ENCODE results near the gene PYCARD.
"Not testable (repeated sequence)": the region's sequence is repeated elsewhere in the genome, so short reads cannot be mapped to it uniquely, and the experiment has no call there.

The PYCARD gene

DNA sequence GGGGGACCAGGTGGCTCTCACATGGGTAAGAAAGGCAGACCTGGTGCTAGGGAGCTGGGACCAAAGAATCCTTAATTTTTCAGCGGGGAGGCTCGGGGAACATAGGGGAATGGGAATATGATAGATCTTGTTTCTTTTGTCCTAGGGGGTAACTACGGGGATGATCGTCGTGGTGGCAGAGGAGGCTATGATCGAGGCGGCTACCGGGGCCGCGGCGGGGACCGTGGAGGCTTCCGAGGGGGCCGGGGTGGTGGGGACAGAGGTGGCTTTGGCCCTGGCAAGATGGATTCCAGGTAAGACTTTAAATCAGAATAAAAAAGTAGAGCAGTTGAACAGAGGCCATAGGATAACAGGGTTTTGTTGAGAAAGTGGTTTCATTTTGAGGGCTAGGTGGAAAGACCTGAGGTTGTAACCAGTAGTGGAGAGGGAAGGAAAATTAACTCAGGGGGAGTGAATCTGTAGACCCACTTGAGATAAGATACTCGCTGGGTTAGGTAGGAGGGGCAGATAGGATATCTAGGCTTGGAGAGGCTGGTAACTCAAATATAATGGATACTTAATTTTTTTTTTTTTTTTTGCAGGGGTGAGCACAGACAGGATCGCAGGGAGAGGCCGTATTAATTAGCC, 11.6 kb downstream of the PYCARD start:
- no peak for DNase-seq (ENCODE audit: low read depth in 2 of 2)

GRCh38 chr16:31190061-31190460, 12.5 kb downstream of the PYCARD start:
- no peak for DNase-seq (ENCODE audit: low read depth in 2 of 2)

DNA sequence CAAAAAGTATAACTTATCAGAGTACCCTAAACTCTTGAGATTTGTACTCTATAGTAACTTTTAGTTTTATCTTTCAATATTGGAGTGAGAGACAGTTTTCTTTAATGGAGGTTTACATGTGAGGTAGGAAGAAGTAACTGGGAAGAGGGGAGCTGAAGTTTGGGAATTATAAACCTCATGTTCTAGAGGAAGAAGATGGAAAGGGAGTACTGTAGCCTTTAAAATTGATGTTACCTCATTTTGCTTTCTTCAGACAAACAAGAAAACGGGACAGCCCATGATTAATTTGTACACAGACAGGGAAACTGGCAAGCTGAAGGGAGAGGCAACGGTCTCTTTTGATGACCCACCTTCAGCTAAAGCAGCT, 13.2 kb downstream of the PYCARD start:
- DNase-seq (ENCODE audit: low read depth in 2 of 2), result no peak

- no peak for DNase-seq (ENCODE audit: low read depth in 2 of 2)
Measured at GRCh38 chr16:31188450-31189411, 13.8 kb downstream of the PYCARD start.

DNA sequence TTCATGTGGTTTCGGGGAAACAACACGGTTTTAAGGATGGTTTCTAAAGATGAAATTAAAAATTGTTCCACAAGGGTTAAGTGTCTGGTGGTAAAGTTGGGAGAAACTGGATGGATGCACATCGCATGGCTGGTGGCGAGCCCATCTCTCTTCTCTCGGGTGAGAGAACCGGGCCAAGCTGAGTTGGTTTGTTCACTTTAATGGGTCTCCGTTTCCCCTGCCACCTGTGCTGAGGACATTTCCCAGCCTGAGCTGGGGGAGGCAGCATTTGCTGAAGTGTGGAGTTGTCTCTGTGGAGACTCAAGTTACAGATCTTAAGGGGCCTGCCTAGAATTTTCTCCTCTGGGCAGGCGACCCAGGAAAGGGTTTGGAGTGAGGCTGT, 14.8 kb downstream of the PYCARD start:
- DNase-seq (ENCODE audit: low read depth in 2 of 2), result no peak

- DNase-seq (ENCODE audit: low read depth in 2 of 2), result no peak
Measured at GRCh38 chr16:31186930-31187807, 15.4 kb downstream of the PYCARD start.

- no peak for DNase-seq (ENCODE audit: low read depth in 2 of 2)
Measured at GRCh38 chr16:31186176-31186575, 16.4 kb downstream of the PYCARD start.

- DNase-seq (ENCODE audit: low read depth in 2 of 2), result no peak
Measured at GRCh38 chr16:31185339-31185738, 17.2 kb downstream of the PYCARD start.

GRCh38 chr16:31184888-31185287, 17.7 kb downstream of the PYCARD start:
- DNase-seq (ENCODE audit: low read depth in 2 of 2), result no peak

DNA sequence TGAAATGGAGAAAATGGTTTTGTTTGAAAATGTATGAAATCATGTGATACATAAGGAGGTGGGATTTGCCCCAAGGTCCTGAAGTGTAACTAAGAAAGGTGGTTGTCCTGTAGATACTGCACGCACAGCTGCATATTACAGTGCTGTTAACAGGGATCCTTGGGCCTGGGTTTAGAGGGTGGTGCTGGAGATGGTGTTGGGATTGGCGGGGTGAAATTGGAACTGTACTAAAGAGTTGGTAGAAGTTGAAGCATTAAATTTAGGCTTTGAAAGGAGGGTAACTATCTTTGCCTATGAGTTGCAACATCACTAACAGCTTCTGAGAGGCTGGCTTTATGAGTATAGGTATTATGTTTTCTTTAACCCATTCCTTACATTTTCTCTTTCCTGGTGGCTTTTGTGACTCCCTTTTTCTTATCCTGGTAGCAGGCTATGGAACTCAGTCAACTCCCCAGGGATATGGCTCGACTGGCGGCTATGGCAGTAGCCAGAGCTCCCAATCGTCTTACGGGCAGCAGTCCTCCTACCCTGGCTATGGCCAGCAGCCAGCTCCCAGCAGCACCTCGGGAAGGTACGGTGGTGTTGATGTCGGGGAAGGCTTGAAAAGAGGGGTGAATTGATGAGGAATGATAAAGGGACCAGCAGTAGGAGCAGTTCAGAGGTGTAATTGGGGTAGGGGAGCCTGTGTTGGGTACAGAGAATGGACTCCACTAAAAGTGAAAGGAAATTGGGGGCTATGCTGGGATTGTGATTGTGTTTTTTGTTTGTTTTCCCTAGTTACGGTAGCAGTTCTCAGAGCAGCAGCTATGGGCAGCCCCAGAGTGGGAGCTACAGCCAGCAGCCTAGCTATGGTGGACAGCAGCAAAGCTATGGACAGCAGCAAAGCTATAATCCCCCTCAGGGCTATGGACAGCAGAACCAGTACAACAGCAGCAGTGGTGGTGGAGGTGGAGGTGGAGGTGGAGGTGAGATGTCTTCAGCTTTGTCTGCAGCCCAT, 18.8 kb downstream of the PYCARD start:
- no peak for DNase-seq (ENCODE audit: low read depth in 2 of 2)

- no peak for DNase-seq (ENCODE audit: low read depth in 2 of 2)
Measured at GRCh38 chr16:31182391-31182790, 20.2 kb downstream of the PYCARD start.

DNA sequence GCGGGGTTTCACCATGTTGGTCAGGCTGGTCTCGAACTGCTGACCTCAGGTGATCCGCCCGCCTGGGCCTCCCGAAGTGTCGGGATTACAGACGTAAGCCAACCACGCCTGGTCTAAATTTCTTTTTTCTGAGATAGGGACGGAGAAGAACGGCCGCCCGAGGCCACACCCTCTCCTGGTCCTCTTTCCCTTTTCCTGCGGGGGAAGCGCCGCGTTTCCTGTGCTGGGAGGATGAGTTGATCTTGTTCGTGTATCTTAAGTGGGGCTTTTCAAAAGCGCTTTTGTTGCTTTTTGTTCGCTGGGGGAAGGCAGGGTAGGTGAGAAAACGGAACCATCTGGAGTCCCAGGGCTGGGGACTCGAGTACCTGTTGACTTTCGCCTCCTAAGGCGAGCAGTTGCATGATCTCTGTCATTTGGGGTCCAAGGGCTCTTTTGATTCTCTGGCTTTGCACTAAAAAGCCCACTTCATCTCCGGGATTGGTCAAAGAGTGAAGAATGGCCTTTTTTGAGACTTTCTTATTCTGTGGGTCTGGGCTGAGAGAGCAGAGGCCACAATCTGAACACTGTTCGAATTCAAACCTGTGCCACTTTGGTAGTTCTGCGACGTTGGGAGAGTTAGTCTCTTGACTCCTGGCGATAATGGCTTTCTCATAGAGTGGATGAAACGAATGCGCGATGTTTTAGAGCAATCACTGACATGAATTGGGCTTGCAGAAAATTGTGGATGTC, 21.3 kb downstream of the PYCARD start:
- DNase-seq (ENCODE audit: low read depth in 2 of 2), result no peak

DNA sequence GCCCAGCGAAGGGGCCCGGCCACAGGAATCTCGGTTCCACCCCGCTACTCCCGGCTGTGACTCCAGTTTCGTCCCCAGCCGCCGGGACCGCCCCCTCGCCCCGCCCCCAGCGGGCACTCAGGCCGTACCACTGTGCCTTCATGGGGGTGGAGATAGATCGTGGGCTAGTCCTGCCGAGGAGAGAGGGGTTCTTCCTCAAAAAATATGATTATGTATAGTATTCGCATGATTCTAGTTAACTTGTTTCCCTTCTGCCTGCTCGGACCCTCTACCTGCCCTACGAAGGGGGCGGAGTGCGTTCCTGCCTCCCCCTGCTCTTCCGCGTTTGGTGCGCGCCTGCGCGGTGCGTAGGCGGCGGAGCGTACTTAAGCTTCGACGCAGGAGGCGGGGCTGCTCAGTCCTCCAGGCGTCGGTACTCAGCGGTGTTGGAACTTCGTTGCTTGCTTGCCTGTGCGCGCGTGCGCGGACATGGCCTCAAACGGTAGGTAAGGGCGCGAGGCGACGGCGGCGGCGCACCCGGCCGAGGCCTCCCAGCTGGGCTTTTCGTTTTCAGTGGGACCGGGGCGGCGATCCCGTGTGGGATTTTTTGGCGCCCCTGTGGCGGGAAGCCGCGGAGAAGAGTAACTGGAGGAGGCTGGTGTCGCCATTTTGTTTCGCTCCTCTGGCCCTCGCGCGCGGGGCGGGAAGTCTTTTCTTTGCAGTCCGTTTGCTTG, 22.7 kb downstream of the PYCARD start, which contains the start of gene FUS:
FUS (plus strand) TSS at position 393 of the 713 bp plus-strand sequence; CDS start at position 469, 76 bp downstream.
- peak; percentile 87 to 91 for DNase-seq (ENCODE audit: low read depth in 2 of 2)

- DNase-seq (ENCODE audit: low read depth in 2 of 2), result no peak
Measured at GRCh38 chr16:31179219-31179746, 23.3 kb downstream of the PYCARD start.

DNA sequence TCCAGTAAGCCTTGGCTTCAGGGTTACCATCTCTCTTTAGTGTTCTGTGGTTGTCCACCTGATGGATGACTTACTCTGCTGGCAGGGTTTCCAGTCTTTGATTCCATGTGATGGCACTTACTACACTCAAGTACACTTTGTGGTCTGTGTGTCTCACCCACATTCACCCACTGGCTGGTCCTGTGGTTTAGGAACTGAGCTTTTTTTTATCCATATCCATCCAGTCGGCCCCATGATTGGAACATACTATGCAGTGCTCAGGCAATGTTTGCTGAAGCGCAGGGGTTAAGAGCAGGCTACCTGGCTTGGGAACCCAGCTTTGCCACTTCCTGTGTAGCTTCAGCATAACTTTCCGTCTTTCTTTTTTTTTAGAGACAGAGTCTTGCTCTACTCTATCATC, 25.4 kb downstream of the PYCARD start:
- DNase-seq (ENCODE audit: low read depth in 2 of 2), result no peak

- not testable (repeated sequence) for DNase-seq (ENCODE audit: low read depth in 2 of 2)
Measured at GRCh38 chr16:31170048-31170447, 32.5 kb downstream of the PYCARD start.

DNA sequence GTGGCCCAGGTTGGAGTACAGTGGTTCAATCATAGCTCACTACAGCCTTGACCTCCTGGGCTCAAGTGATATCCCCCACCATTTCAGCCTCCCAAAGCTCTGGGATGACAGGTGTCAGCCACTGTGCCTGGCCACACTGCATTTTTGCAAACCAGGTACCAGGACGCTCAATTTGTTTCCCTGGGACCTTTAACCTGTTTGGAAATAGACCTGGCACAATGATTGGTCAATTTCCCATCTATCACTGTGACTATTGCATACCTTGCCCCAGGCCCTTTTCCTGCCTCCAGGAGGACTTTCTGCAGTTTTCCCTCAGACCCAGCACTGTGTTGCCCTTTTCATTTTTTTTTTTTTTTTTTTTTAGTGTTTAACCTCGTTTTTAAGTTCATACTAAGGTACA, 33.7 kb downstream of the PYCARD start:
- DNase-seq (ENCODE audit: low read depth in 2 of 2), result no peak

GRCh38 chr16:31167315-31167714, 35.2 kb downstream of the PYCARD start:
- DNase-seq (ENCODE audit: low read depth in 2 of 2), result no peak

GRCh38 chr16:31157136-31157535, 45.4 kb downstream of the PYCARD start:
- no peak for DNase-seq (ENCODE audit: low read depth in 2 of 2)

Measured in stimulated activated CD4-positive, alpha-beta T cell treated with anti-CD3 and anti-CD28 coated beads, Interleukin-4, amount 100 ng/mL, for 48 hours (primary cell).